Activated T-helper 1 cell treated with anti-CD3 and anti-CD28 coated beads, Interleukin-12 subunit alpha, Interleukin-12 subunit beta, Interleukin-2, Interleukin-4 antibody, amounts not matched to agents 30 ng/mL and 10 ng/mL and 1 ng/mL, durations not matched to agents 14 hours and 24 hours and 36 hours (primary cell): ENCODE results near the gene MZB1. TPM values are rescaled to one million over a fixed set of nuclear protein-coding genes. Genes with fewer than 3 reads are reported as not detected.
"Not testable (repeated sequence)": the region's sequence is repeated elsewhere in the genome, so short reads cannot be mapped to it uniquely, and the experiment has no call there.

Experiments
- DNase-seq: peaks from one replicate; pipeline ENCODE4 v3.0.0; 2021; ENCODE audit warnings: low spot score
- H3K27ac Mint-ChIP-seq: one replicate; pipeline ENCODE4 v1.8.0; 2021; ENCODE audit warnings: mild to moderate bottlenecking, mixed read lengths
- H3K27me3 Mint-ChIP-seq: one replicate; pipeline ENCODE4 v1.8.0; 2022; ENCODE audit warnings: mild to moderate bottlenecking, moderate library complexity, mixed read lengths; ENCODE audit not compliant: insufficient read depth
- H3K36me3 Mint-ChIP-seq: one replicate; pipeline ENCODE4 v1.8.0; 2021; ENCODE audit warnings: low read depth, mixed read lengths
- H3K4me1 Mint-ChIP-seq: one replicate; pipeline ENCODE4 v1.8.0; 2021; ENCODE audit warnings: low read depth, mixed read lengths
- H3K4me3 Mint-ChIP-seq: one replicate; pipeline ENCODE4 v1.8.0; 2021; ENCODE audit warnings: mild to moderate bottlenecking, moderate library complexity, mixed read lengths
- H3K9me3 Mint-ChIP-seq: one replicate; pipeline ENCODE4 v1.8.0; 2021; ENCODE audit warnings: mixed read lengths
- intact Hi-C: fragments of 100-400 bp; cut with micrococcal nuclease; formaldehyde crosslinking; loops from one replicate; pipeline ENCODE4 v1.15.1; 2024
- total RNA-seq: library from RNA; stranded (reverse); gene quantifications from 2 replicates; pipeline ENCODE4 v1.2.3, GENCODE V29; 2022

MZB1 gene
- total RNA-seq, 1 donor from 2014 or later, result 38.8 TPM

GRCh38 chr5:139394123-139394653, 4.5 kb upstream of the MZB1 start:
- DNase-seq, result peak; percentile 53
- H3K4me1 Mint-ChIP-seq, result peaks cover 51% of the 10 kb centered on the region
- H3K27me3 Mint-ChIP-seq, result no peaks in the 10 kb centered on the region
- H3K27ac Mint-ChIP-seq, result no peak overlapping the region
- no peaks in the 10 kb centered on the region for H3K9me3 Mint-ChIP-seq
- H3K36me3 Mint-ChIP-seq, result peaks cover 15% of the 10 kb centered on the region
- intact Hi-C loops, result loop anchor here (5.0 kb wide), 2 partner anchors 197 to 713 kb away; partner anchors contain the start of gene SIL1
- H3K4me3 Mint-ChIP-seq, result peak overlapping the region; percentile 96

DNA sequence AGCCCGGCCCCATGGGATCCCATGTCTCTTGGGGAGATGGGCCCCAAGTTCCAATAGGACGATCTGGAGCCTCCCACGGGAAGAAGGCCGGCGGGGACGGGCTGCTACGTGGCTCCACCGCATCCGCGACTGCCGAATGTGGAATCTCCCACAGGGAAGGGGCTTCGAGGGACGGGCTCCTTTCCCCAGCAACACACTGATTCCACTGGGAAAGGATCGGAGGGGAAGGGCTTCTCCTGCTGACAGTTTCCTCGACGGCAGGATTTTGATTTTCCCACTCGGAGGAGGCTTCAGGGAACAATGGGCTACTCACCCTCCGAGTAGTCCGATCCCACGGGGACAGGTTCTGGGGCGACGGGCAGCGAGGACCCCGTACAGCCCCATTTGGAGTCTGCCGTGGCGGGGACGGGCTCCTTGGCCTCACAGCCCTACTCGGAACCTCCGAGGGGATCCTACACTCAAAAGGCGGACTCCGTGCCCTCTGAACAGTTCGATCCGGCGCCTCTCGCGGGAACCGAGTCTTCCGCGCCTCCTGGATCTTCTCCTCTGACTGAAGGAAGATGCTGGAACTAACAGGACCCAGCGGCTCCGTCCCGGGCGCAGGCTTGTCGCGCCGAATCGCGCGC, 3.9 kb upstream of the MZB1 start:
- H3K4me3 Mint-ChIP-seq, result peak overlapping the region; percentile 96
- no peaks in the 10 kb centered on the region for H3K27me3 Mint-ChIP-seq
- peak overlapping the region; percentile 95 for H3K27ac Mint-ChIP-seq
- peaks cover 52% of the 10 kb centered on the region for H3K4me1 Mint-ChIP-seq
- H3K9me3 Mint-ChIP-seq, result no peaks in the 10 kb centered on the region
- peaks cover 15% of the 10 kb centered on the region for H3K36me3 Mint-ChIP-seq
- DNase-seq, result no peak
- intact Hi-C loops, result loop anchor here (1.0 to 5.0 kb wide), 6 partner anchors 22 to 819 kb away; partner anchors contain the start of genes HSPA9 and SIL1

DNA sequence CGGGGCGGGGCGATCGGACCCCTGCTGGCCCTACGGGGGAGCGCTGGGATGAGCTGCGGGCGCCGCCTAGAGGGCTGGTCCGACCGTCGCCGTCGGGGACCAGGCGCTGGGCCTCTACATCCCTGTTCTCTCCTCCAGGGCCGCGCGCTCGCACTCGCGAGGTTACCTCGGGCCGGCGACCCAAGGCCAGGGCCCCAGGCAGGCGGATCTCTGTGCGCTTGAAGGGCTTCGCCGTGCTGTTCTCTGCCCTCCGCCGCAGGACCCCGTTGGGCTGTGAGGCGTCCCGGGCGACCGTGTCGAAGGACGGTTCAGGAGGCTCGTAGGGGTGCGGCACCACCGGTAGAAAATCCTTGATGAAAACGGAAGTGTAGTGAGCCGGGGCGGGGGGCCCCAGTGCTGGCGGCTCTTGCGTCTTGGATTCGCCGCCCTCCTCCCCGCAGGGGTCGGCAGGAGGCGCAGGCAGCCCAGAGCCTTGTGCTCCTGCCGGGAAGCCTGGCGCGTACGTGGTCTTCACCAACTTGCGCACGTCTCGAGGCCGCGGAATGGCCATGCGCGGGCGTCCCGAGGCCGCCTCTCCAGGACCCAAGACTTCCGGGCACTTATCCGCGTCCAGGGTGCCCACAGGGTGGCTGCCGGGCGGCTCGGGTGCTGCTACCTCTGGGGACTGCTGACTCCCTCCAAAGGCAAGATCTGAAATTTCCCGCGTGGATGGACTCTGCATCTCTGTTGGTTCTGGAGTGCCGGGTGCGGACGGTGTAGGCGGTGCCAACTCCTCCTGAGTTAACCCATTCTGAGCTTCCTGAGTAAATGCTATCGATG, 3.2 kb upstream of the MZB1 start:
- intact Hi-C loops, result loop anchor here (1.0 to 5.0 kb wide), 8 partner anchors 11 to 818 kb away; partner anchors contain the start of genes HSPA9, SIL1 and SPATA24
- Mint-ChIP-seq H3K4me3 (peak overlapping the region; percentile 96), H3K9me3 (no peaks in the 10 kb centered on the region), H3K4me1 (peaks cover 58% of the 10 kb centered on the region), H3K27me3 (no peaks in the 10 kb centered on the region), H3K36me3 (peaks cover 18% of the 10 kb centered on the region), H3K27ac (peak overlapping the region; percentile 95)
- peak; percentile 84 for DNase-seq

DNA sequence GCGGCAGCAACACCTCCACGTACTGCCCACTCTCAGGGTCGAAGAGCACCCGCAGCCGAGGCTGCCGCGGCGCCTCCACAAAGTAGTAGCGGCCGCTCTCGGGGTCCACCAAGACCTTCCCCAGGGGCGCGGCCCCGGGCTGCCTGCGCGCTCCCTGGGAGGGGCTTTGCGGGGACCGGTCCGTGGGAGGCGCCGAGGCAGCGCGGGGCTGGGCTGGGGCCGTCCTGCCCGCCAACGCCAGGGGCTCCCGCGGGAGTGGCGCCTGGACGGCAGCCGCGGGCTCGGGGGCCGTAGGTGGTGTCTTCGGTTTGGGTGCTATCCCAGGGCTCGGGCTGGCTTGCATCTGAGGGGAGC, 2.6 kb upstream of the MZB1 start:
- Mint-ChIP-seq H3K27ac (peak overlapping the region; percentile 95), H3K36me3 (peaks cover 17% of the 10 kb centered on the region), H3K4me3 (peak overlapping the region; percentile 99), H3K9me3 (no peaks in the 10 kb centered on the region), H3K4me1 (peaks cover 62% of the 10 kb centered on the region), H3K27me3 (no peaks in the 10 kb centered on the region)
- intact Hi-C loops, result loop anchor here (1.0 to 5.0 kb wide), 7 partner anchors 12 to 818 kb away; partner anchors contain the start of genes HSPA9, SIL1 and SPATA24
- DNase-seq, result no peak

DNA sequence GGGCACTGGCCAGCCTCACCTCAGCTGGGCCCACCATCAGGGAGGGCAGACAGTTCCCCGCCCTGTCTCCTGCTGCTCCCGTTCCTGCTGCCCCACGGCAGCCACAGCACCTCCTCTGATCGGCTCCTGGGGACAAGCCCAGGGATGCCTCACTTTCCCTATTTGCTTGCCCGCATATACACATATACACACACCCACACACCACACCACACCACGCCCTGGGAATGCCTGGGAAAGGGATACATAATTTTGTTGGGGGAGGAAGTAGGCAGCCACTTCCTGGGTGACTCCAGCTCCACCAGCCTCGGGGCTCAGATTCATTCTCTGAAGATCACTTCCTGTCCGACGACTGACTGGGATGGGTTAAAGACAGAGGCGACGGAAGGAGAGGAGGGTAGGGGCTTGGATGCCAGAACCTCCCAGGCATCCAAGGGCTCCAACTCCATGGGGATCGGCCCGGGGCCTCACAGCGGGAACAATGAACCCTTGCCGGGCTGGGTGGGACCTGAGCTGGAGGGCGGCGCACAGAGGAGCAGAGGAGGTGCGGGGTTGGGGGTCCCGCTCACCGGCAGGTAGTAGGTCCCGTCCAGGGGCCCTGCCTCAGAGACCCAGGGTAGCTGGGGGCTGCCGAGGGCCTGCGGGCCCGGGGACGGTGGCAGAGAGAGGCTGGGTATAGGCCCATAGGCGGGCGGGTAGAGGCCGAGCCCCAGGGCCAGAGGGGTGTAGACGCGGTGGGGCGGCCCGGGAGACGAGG, 2.0 kb upstream of the MZB1 start:
- Mint-ChIP-seq H3K36me3 (peaks cover 13% of the 10 kb centered on the region), H3K27ac (peak overlapping the region; percentile 100), H3K4me3 (peak overlapping the region; percentile 99), H3K4me1 (peaks cover 60% of the 10 kb centered on the region), H3K9me3 (no peaks in the 10 kb centered on the region), H3K27me3 (no peaks in the 10 kb centered on the region)
- intact Hi-C loops, result loop anchor here (1.0 to 5.0 kb wide), 8 partner anchors 13 to 817 kb away; partner anchors contain the start of genes HSPA9, SIL1 and SPATA24
- peak; percentile 31 for DNase-seq

DNA sequence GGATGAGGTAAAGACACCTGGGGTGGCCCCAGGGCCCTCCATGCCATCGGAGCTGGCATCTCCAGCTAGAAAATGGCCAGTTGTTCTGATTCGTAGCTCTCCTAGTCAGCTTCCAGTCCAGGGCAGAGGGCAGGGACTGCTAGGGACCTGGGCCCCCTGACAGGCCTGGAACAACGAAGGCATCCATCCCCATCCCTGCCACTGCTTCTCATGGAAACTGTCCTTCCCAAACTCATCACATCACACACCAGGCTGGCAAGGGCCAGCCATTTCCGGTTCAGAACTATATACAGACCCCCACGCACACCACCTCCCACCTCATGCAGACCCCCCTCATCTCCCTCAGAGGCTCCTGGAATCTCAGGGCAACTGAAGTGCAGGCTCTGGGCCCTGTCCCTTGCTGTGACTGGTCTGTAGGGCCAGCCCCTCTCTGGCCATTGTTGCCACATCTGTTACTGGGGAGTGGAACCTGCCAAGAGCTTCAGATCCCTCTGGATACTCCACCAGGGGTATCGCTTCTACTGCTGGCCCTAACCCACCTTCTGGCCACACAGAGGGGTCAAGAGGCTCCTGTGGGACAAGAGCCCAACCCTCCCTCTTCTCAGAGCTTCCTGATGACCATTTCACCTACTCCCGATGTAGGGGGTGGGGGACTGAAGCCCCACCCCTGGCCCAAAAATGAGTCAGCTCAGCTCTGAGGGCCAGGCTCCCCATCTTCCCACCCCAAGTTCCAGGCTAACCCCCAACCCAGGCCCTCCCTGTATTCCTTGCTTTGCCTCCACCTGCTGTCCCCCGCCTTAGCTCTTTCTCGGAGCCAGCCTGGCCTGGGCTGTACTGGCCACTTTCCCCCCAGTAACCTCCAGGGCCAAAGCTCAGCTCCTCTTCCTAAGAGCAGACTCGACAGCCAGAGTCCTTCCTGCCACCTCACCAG, 1.2 kb upstream of the MZB1 start:
- Mint-ChIP-seq H3K36me3 (peaks cover 10% of the 10 kb centered on the region), H3K4me1 (peaks cover 60% of the 10 kb centered on the region)
- intact Hi-C loops, result loop anchor here (1.0 to 5.0 kb wide), 4 partner anchors 49 to 716 kb away; partner anchors contain the start of gene SIL1

DNA sequence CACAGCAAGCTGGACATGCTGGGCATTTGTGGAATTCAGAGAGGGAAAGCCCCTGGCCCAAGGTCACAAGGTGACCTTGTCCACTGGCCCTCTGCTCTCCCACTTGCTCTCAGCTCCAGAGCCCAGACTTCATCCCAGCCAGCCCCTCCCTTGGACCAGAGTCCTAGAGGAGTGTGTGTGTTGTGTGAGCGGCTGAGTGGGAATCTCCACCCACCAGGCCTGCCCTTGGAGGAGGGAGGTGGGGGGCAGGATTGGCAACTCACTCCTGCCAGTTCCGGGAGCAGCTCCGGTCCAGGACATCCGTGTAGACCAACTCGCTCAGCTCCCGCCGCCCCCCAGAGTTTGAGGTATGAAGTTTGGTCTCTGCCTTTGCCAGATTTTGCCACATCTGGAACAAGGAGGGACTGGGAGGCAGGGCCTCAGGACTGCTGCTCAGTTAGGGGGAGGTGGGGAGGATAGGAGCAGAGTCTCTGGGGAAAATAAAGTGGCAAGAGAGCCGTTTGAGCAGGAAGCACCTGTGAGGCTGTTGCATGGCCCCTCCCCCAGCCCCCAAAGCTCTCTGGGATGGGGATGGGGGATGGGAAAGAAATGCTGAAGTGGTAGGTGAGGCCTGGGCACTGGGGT, 1.4 kb downstream of the MZB1 start:
- H3K4me3 Mint-ChIP-seq, result peak overlapping the region; percentile 77
- H3K27ac Mint-ChIP-seq, result peak overlapping the region; percentile 66
- no peak for DNase-seq
- no peaks in the 10 kb centered on the region for H3K9me3 Mint-ChIP-seq
- peaks cover 81% of the 10 kb centered on the region for H3K4me1 Mint-ChIP-seq
- no peaks in the 10 kb centered on the region for H3K27me3 Mint-ChIP-seq
- peaks cover 10% of the 10 kb centered on the region for H3K36me3 Mint-ChIP-seq
- intact Hi-C loops, result no loop called here

More for the DNA sequence above, 1.2 kb upstream of the MZB1 start:
- Mint-ChIP-seq H3K27ac (peak overlapping the region; percentile 100), H3K27me3 (no peaks in the 10 kb centered on the region), H3K9me3 (no peaks in the 10 kb centered on the region), H3K4me3 (peak overlapping the region; percentile 99)
- no peak for DNase-seq

GRCh38 chr5:139387611-139388197, 2.0 kb downstream of the MZB1 start:
- H3K36me3 Mint-ChIP-seq, result peaks cover 10% of the 10 kb centered on the region
- intact Hi-C loops, result no loop called here
- no peaks in the 10 kb centered on the region for H3K27me3 Mint-ChIP-seq
- no peak for DNase-seq
- peak overlapping the region; percentile 66 for H3K27ac Mint-ChIP-seq
- peaks cover 82% of the 10 kb centered on the region for H3K4me1 Mint-ChIP-seq
- H3K4me3 Mint-ChIP-seq, result peak overlapping the region; percentile 77
- H3K9me3 Mint-ChIP-seq, result no peaks in the 10 kb centered on the region

- peak overlapping the region; percentile 67 for H3K27ac Mint-ChIP-seq
- H3K27me3 Mint-ChIP-seq, H3K4me3 Mint-ChIP-seq, H3K9me3 Mint-ChIP-seq, intact Hi-C loops, DNase-seq: not testable (repeated sequence)
- peaks cover 10% of the 10 kb centered on the region for H3K36me3 Mint-ChIP-seq
- peaks cover 82% of the 10 kb centered on the region for H3K4me1 Mint-ChIP-seq
These were observed 2.8 kb downstream of the MZB1 start for GRCh38 chr5:139386956-139387355.

DNA sequence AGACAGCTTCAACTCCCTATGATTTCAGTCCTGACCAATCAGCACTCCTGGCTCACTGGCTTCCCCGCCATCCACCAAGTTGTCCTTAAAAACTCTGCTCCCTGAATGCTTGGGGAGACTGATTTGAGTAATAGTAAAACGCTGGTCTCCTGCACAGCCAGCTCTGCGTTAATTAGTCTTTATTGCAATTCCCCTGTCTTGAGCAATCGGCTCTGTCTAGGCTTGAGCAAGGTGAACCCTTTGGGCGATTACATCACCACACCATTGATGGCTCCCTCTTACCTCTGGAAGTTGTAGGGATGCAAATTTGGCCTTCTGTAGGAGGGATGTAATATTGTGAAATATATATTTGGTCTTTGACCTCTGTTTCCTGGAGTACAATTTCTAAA, 3.7 kb downstream of the MZB1 start:
- H3K4me3 Mint-ChIP-seq, result no peak overlapping the region
- H3K27ac Mint-ChIP-seq, result peak overlapping the region; percentile 86
- no peaks in the 10 kb centered on the region for H3K27me3 Mint-ChIP-seq
- peaks cover 6% of the 10 kb centered on the region for H3K36me3 Mint-ChIP-seq
- no peaks in the 10 kb centered on the region for H3K9me3 Mint-ChIP-seq
- no peak for DNase-seq
- intact Hi-C loops, result no loop called here
- peaks cover 73% of the 10 kb centered on the region for H3K4me1 Mint-ChIP-seq
